ENCODE measurements around the gene MED23. TPM values are rescaled to one million over a fixed set of nuclear protein-coding genes. Genes with fewer than 3 reads are reported as not detected.
"Not testable (repeated sequence)": the region's sequence is repeated elsewhere in the genome, so short reads cannot be mapped to it uniquely, and the experiment has no call there.

Gene MED23
- polyA plus RNA-seq, 3 donors, result 43.9 to 64.0 (median 59.0) TPM

DNA sequence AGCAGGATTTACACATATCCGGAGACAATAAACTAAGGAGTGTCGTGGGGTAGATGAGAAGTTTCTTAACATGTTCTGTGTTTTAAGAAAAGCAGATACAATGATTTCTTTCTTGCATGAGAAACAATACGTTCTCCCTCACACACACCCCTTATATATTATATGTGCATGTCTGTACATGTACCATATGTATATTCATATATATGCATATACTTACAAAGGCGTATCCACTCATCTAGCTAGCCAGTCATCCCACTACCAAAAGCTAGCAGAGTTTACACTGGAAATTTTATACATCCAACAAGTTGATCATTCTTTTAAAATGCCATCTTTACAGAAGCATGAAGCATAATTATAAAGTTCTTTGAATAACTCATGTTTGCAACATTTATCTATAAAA lies 40.1 kb downstream of the MED23 start:
- no peak for DNase-seq

DNA sequence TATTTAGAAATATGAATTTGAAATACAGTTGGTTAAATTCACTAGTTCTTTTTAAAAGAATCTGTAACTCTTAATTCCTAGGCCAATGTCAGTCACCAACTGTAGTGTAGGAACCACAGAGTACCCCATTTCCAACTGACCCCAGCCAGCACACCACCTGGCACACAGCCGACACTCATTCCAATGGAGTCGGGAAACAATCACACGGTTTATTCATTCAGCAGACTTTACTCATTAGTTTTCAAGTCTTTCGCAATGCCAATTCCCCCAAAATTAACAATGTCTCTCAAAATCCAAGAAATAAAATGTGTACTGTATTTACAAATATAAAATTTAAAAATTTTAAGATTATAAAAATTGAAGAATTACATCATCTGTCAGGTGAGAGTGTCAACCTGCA lies 41.5 kb downstream of the MED23 start:
- DNase-seq, result no peak

DNA sequence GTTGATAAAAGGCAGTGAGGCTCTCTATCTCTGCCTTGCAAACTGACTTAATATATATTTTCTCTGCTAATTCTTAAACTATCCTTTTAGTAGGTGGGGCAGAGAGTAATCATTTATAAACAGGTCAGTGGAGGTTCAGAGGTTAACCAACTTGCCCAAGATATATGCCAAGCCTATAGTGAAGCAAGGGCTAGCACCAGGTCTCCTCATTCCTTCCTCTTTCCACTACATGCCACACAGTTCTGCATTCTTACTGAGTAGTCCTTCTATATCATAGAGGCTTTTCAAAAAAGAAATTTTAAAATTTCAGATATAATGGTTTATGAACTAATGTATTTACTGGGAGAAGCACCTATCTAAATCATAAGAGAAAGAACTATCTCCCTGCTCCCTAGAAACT lies 46.5 kb downstream of the MED23 start:
- no peak for DNase-seq

DNA sequence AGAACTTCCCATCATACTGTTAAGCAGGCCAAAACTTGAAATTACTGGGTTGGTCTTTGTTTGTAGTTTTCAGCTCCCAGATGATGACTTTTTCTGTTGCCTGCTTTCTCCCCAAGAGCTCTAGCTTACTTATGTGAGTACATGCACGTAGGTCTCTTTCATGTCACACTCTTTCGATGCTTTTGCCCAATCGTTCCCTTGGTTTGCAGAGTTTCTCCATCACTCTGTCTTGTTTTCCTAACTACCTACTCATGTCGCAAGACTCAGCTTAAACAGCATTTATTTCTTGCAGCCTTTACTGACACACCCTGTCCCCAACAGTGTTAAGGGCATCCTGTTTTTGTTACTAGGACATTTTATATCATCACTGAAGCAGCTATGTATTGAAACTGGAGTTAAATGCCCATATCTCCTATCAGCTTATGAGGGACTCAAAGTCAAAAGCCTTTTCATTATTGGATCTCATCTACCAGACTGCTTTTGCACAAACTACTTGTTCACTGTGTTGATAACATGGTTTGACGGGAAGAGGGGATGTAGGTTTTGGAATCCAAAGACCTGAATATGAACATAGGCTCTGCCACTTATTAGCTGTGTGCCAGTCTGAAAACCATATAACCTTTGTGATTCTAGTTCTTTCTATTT lies 52.1 kb downstream of the MED23 start:
- no peak for DNase-seq

DNA sequence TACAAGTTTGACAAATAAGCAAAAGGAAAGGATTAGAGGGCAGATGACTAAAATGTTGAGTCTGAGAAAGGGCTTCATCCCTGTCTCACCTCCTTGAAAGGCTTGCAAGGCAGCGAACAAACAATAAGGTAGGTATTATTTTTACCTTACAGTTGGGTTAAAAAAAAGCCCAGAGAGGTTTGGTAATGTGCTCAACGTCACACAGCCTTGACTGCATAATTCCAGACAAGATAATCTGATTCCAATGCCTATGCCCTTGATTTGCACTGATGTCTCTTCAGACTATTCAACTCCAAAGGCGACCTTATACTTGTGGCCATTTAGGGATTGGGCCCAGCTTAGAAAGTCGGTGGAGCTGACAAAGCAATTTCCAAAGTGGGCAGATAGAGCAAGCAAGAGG lies 53.4 kb downstream of the MED23 start:
- no peak for DNase-seq

DNA sequence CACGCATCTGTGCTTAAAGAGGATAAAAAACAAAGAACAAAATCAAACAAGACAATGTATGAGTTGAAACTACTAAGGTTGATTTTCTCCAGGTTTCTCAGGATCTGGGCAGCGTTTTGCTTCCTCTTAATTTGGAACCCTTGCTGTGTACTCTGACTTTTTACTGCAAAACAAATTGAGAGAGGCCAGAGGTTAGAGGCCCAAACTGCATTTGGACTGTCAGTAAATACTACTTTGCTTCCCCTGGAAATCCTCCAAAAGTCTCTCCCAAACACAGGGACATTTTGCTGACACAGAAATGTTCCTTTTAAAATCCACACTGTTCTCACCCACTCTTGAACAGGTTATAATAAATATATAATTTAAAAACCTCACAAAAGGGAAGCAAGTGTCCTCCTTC lies 53.9 kb downstream of the MED23 start:
- no peak for DNase-seq

DNA sequence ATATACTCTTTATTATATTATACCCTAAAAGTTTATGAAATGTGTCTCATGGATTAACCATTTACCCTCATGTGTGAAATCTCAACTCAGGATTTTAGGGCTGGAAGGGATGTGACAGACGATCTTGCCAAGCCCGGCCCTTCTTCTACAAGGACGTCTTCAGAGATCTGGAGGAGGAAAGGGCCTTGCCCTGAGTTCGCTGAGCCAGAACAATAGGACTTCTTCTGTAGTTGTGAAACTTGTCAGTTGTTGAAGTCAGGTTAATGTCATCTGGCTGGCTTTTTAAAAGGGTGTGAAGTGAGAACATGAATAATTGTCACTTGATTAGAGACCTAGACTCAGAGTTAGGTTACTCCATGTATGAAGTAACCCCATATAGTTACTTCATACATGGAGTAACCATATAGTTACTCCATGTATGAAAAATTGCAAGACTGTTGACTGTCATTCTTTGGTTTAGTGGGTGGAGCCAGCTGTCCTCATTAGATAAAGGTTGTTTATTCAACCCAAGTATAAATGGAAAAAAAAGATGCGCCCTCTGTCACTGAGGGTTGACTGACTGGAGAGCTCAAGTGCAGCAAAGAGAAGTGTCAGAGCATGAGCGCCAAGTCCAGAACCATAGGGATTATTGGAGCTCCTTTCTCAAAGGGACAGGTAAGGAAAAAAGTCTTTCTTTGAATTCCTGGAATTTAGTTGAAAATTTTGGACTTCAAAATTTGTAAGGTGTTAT lies 55.2 kb downstream of the MED23 start, which contains the start of gene ARG1:
Gene ARG1 (plus strand): TSS at position 541 of the 730 bp plus-strand sequence. CDS start 57 bp downstream, at position 598.
- DNase-seq, result no peak

DNA sequence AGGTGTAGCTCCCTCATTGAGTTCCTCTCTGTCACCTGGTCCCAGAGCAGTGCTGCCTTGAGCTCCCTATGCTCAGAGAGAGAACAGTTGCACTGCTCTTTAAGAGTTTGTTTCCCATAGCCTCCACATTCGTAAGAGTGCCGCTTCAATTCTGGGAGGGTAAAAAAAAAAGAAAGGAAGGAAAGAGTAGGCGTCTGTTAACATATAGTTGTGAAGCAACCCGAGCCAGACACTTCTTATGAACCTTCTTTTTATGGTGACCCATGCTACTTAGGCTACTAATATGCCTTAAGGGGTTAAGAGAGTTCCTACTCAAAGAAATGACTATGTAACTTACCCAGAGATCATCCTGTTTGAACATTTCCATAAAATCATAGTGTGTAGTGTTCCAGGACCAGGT lies 59.3 kb downstream of the MED23 start:
- no peak for DNase-seq

DNA sequence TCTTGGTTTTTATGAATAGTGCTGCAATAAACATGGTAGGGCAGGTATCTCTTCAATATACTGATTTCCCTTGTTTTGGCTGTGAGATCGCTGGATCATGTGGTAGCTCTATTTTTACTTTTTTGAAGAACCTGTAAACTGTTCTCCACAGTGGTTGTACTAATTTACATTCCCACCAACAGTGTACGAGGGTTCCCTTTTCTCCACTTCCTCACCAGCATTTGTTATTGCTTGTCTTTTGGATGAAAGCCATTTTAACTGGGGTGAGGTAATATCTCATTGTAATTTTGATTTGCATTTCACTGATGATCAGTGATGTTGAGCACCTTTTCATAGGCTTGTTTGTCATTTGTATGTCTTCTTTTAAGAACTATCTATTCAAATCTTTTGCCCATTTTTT lies 63.0 kb downstream of the MED23 start:
- DNase-seq, result no peak

DNA sequence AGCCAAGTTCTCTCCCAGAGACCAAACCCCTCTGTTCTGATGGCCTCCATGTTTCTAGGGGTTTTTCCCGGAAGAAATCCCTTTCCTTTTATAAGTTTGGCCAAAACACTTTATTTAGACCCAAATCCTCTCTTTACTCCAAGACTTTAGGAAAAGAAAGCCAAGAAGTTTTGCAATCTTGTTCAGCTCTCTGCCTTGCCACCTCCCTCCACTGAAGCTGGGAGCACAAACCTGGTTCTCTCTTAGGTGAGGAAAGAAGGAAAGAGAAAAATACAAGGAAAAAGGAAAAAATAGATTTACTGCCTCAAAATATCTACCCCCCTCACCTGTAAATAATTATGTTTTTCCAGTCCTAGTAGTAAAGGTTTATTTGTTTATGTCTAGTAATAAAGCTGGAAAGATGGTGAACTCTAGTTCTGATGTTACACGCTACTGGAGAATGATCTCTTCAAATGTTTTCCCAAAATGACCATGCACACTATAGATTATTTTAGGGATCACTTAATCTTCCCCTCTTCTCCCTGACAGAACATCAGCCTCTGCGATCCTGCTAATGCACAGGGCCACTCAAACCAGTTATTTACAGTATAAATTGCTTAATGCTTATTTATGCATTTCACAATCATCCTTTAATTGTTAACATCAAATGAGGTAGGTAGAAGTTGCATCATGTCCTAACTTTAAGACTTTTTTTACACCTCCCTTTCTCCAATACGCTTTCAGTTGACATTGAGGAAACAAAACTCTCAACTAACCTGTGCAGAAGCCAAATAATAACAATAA lies 65.9 kb downstream of the MED23 start:
- no peak for DNase-seq

DNA sequence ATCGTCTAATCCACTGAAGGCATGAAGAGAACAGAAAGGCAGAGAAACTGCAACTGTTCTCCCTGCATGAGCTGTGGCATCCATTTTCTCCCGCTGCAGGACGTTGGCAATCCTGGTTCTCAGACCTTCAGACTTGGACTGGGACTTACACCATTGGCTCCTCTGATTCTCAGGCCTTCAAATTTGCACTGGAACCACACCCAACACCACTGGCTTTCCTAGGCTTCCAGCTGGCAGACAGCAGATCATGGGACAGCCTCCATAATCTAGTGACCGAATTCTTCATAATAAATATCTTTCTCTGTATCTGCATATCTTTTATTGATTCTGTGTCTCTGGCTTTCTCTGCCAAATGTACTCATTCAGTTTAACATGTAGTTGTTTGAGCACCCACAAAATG lies 69.1 kb downstream of the MED23 start:
- DNase-seq, result no peak

DNA sequence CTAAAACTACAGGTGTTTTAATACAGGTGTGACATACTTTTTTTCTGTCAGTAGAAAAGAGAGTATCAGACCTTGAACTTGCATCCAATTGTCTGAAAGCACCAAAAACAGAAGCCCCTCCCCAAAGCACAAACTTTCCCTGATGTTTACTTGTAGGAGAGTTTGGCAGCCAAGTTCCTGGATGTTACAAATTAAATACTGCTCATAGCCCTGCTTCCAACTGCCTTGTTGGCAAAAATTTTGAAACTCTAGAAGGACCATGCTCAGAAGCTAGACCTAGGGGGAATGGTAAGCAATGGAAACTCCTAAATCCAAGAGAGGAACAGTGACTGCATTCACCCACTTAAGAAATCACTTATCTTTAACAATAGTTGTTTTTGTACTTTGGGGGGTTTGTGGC lies 72.0 kb downstream of the MED23 start:
- no peak for DNase-seq

DNA sequence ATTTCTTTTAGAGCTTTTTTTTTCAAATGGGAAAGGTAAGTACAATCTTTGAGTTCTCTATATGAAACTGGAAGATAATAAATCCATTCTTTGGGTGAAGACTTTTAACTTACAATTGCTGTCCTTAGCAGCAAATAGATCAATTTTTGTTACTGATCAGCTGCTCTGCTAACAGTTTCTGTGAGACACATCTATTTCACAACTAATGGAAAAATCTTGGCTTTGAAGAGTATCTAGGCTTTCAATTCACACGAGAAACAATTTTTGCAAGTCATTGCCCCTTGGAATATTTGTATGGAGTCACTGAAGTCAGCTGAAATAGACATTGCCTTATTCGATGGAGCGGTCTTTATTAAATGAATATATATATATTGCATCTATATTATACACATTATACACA lies 75.5 kb downstream of the MED23 start:
- DNase-seq, result no peak

DNA sequence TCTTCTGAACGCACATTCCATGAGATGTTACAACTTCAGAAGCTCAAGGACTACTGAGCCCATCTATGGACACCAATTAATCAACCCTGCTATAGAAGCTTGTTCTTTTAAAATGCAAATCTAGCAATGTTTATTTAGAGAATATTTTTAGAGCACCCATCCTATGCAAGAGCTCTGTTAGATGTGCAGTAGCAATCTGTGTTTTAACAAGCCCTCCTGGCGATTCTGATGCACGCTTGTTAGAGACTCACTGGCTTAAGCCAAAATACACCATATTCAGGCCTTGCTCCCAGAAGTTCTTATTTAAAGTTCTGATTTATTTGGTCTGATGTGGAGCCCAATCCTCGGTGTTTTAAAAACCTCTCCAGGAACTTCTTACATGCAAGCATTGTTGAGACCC lies 76.1 kb downstream of the MED23 start:
- no peak for DNase-seq

DNA sequence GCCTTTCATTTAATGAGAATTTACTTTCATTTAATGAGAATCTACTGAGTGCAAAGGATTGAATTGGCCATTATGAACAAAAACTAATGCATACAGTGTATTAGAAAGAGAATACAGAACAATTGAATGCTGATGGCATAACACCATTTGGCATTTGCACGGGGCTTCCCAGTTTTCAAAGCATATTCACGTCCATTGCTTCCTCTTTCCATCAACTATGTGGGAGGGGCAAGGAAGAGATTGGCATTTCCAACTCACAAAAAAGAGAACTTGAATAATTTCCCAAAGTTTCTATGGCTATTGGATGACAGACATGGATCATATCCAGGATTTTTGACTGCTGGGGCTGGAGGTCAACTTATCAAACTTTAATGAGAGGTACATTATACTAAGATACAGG lies 78.2 kb downstream of the MED23 start:
- no peak for DNase-seq

DNA sequence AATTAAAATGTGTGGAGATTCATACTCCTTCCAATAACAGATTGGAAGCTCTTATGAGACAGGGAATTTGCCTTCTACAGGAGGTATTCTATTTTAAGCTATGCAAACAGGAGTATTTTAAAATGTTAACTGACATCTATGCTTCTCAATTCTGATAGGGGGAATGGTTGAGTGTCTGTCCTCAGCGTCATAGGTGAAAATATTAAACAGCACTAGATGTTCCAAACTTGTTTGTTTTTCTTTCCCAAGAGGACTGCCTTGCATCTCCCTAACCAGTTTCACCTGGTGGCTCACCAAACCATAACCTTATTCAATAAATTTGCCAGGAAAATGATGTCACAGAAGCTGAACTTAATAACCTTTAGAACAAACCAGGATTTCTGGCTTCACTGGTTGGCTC lies 79.6 kb downstream of the MED23 start:
- DNase-seq, result no peak

DNA sequence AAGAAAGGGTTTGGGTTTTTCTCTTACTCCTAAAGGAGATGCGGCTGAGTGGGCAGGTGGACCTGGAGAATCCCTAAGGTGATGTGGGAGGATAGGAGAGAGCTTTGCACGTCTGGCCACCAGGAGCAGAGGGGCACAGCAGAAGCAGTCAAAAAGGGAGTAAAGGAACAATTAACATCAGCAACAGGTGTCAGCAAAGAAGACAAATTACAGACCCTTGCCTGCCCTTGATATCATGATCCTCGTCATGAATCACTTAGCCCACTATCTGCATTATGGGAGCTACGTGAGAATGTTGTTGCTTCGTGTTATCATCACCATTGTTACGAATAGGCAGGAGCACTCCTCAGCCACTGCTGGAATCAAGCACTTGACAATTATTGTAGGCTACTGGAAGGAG lies 80.6 kb downstream of the MED23 start:
- peak; percentile 4 for DNase-seq

DNA sequence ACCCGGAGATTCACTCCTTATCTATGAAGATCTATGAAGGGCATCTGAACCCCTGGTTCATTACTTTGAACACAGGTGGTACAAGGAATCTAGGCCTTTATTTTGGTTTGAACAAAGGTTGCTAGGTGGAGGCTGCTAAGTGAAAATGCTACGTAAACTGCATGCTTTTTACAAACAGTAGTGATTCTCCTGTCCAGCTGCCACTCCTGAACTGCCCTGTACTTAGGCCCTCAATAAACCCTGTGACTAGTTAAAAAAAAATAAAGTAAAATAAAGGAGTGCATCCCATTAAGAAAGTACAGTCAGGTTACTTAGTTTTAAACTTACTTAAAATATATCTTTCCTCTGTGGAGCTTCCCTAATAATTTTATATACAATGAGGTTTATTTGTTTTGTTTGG lies 82.7 kb downstream of the MED23 start:
- DNase-seq, result no peak

DNA sequence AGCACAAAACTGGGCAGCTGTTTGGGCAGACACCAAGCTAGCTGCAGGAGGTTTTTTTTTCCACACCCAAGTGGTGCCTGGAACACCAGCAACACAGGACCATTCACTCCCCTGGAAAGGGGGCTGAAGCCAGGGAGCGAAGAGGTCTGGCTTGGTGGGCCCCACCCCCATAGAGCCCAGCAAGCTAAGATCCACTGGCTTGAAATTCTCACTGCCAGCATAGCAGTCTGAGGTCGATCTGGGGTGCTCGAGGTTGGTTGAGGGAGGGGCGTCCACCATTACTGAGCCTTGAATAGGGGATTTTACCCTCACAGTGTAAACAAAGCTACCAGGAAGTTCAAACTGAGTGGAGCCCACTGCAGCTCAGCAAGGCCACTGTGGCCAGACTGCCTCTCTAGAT lies 89.4 kb downstream of the MED23 start:
- not testable (repeated sequence) for DNase-seq

DNA sequence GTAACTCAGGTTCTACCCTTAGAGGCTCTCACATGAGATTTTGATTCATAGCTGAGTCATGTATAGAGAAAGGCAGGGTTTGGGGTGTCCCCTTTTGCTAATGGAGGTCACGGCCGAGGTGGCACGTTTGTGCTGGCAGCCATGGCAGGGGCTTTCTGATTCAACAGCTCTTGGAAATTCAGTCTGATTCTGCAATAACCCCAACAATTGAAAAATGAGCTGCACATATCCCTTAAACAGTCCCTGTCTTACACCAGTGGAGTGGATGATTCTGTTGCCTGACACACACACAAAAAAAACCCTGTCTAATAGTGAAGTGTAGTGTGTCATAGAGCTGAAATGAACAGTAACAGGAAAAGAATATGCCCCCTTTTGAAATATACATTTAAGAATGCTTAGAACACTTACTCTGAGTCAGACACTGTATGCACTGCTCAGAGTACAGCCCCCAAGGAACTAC lies 95.4 kb downstream of the MED23 start:
- DNase-seq, result no peak

DNA sequence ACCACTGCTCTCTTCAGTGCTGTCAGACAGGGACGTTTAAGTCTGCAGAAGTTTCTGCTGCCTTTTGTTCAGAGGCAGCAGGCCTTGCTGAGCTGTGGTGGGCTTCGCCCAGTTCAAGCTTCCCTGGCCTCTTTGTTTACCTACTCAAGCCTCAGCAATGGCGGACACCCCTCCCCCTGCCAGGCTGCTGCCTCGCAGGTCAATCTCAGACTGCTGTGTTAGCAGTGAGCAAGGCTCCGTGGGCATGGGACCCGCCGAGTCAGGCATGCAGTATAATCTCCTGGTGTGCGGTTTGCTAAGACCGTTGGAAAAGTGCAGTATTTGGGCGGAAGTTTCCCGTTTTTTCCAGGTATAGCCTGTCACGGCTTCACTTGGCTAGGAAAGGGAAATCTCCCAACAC lies 96.4 kb downstream of the MED23 start:
- not testable (repeated sequence) for DNase-seq

DNA sequence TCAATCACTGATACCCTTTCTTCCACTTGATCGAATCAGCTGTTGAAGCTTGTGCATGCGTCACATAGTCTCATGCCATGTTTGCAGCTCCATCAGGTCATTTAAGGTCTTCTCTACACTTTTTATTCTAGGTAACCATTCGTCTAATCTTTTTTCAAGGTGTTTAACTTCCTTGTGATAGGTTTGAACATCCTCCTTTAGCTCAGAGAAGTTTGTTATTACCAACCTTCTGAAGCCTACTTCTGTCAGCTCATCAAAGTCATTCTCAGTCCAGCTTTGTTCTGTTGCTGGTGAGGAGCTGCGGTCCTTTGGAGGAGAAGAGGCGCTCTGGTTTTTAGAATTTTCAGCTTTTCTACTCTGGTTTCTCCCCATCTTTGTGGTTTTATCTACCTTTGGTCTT lies 97.1 kb downstream of the MED23 start:
- DNase-seq, result not testable (repeated sequence)

Measured in renal pelvis (tissue), 4 donors.